Fibroblast of gingiva (primary cell): ENCODE results near the gene REELD1.
A peak's percentile ranks its signal among the peaks of the same experiment; 100 is the strongest.

ENCODE experiments used
- DNase-seq: peaks from one replicate; pipeline ENCODE4 v3.0.0-alpha.2; 2011; ENCODE audit warnings: low read depth

Gene REELD1

GRCh38 chr4:146229406-146229805, 15.1 kb downstream of the REELD1 start:
- no peak for DNase-seq

GRCh38 chr4:146232131-146232722, 17.9 kb downstream of the REELD1 start:
- no peak for DNase-seq

GRCh38 chr4:146235654-146236177, 21.4 kb downstream of the REELD1 start:
- peak; percentile 23 for DNase-seq

- no peak for DNase-seq
Measured at GRCh38 chr4:146236216-146236615, 21.9 kb downstream of the REELD1 start.

GRCh38 chr4:146237092-146237491, 22.8 kb downstream of the REELD1 start:
- no peak for DNase-seq

GRCh38 chr4:146238107-146238506, 23.8 kb downstream of the REELD1 start:
- DNase-seq: no peak

- DNase-seq: no peak
Measured at GRCh38 chr4:146243141-146243882, 29.0 kb downstream of the REELD1 start.

GRCh38 chr4:146243883-146244277, 29.5 kb downstream of the REELD1 start:
- DNase-seq: no peak

- DNase-seq: no peak
Measured at GRCh38 chr4:146244496-146244895, 30.2 kb downstream of the REELD1 start.

GRCh38 chr4:146245246-146245645, 30.9 kb downstream of the REELD1 start:
- DNase-seq: no peak

GRCh38 chr4:146245850-146246249, 31.5 kb downstream of the REELD1 start:
- DNase-seq: no peak

GRCh38 chr4:146246381-146246780, 32.0 kb downstream of the REELD1 start:
- no peak for DNase-seq

GRCh38 chr4:146247356-146247755, 33.0 kb downstream of the REELD1 start:
- DNase-seq: no peak

- DNase-seq: no peak
Measured at GRCh38 chr4:146252969-146253611, 38.8 kb downstream of the REELD1 start.

- no peak for DNase-seq
Measured at GRCh38 chr4:146255463-146255862, 41.1 kb downstream of the REELD1 start.

GRCh38 chr4:146255874-146256273, 41.5 kb downstream of the REELD1 start:
- no peak for DNase-seq

GRCh38 chr4:146256328-146256727, 42.0 kb downstream of the REELD1 start:
- DNase-seq: no peak

GRCh38 chr4:146257511-146257910, 43.2 kb downstream of the REELD1 start:
- DNase-seq: no peak

GRCh38 chr4:146260521-146260920, 46.2 kb downstream of the REELD1 start:
- DNase-seq: no peak

GRCh38 chr4:146261041-146261440, 46.7 kb downstream of the REELD1 start:
- no peak for DNase-seq

- no peak for DNase-seq
Measured at GRCh38 chr4:146263793-146264192, 49.5 kb downstream of the REELD1 start.

- no peak for DNase-seq
Measured at GRCh38 chr4:146265950-146266490, 51.7 kb downstream of the REELD1 start.

- no peak for DNase-seq
Measured at GRCh38 chr4:146267826-146268225, 53.5 kb downstream of the REELD1 start.
